Sigmoid colon (tissue), 7 donors: ENCODE data around the gene SRSF6. TPM values are rescaled to one million over a fixed set of nuclear protein-coding genes. Genes with fewer than 3 reads are reported as not detected.

ENCODE experiments used
- DNase-seq: peaks from one replicate; pipeline ENCODE4 v3.0.0-alpha.2; 2019
- H3K27ac ChIP-seq, 4 donors: fragments of 200-600 bp; sonication (generic); one replicate each; pipeline ENCODE4 v1.5.1; 2016 to 2019; ENCODE audit warnings: mild to moderate bottlenecking in 1 of 4
- H3K27me3 ChIP-seq, 3 donors: fragments of 200-600 bp; sonication (generic); one replicate each; pipeline ENCODE4 v1.5.1; 2019; ENCODE audit warnings: mild to moderate bottlenecking in 1 of 3
- H3K36me3 ChIP-seq, 4 donors: fragments of 200-600 bp; sonication (generic); one replicate each; pipeline ENCODE4 v1.5.1; 2016 to 2019
- H3K4me1 ChIP-seq, 4 donors: fragments of 200-600 bp; sonication (generic); one replicate each; pipeline ENCODE4 v1.5.1; 2017 to 2019
- H3K4me3 ChIP-seq, 4 donors: fragments of 200-600 bp; sonication (generic); one replicate each; pipeline ENCODE4 v1.5.1; 2017 to 2019; ENCODE audit warnings: mild to moderate bottlenecking in 2 of 4, moderate library complexity in 1 of 4
- H3K9me3 ChIP-seq, 4 donors: fragments of 200-600 bp in 3 of 4; sonication (generic) in 3 of 4; one replicate each; pipeline versions ENCODE4 v1.5.1 to v1.6.1; 2013 to 2019
- CTCF ChIP-seq, 4 experiments: fragments of 450-650 bp in 3 of 4; fragments of 200-600 bp in 1 of 4; IDR thresholded peaks; one replicate each; pipeline ENCODE4 v1.5.1; 2016 to 2019; ENCODE audit warnings: antibody characterized with exemption in 4 of 4, mild to moderate bottlenecking in 3 of 4, moderate library complexity in 2 of 4
- EP300 ChIP-seq, 4 donors: sonication (generic); formaldehyde crosslinking; IDR thresholded peaks; one replicate each; pipeline ENCODE4 v1.6.1; 2017; ENCODE audit warnings: antibody characterized with exemption in 4 of 4
- POLR2A ChIP-seq, 2 donors: fragments of 450-650 bp; IDR thresholded peaks; one replicate each; pipeline ENCODE4 v1.6.1; 2016; ENCODE audit warnings: antibody characterized with exemption in 2 of 2, mild to moderate bottlenecking in 2 of 2, moderate library complexity in 2 of 2
- POLR2AphosphoS5 ChIP-seq, 4 donors: sonication (generic); formaldehyde crosslinking; IDR thresholded peaks; one replicate each; pipeline ENCODE4 v1.6.1; 2017; ENCODE audit warnings: antibody characterized with exemption in 4 of 4
- whole genome bisulfite sequencing, 2 donors: extraction: QIAGEN DNeasy Blood & Tissue Kit; methylation state at CpG; one replicate each; pipeline ENCODE4 v1.1.7; 2013; 5-methylcytosine and 5-hydroxymethylcytosine counted together
- intact Hi-C: fragments of 100-400 bp; cut with DNase I; formaldehyde crosslinking; loops from one replicate; pipeline ENCODE4 v1.15.1; 2023
- polyA plus RNA-seq, 3 donors: library from polyadenylated mRNA; stranded (reverse); fragments of 200-250 nt; gene quantifications; one replicate each; pipeline ENCODE4 v1.2.3, GENCODE V29; 2013
- small RNA-seq, 3 donors: library from RNA; depleted of rRNA; stranded (forward); fragments of <200 nt; gene quantifications; one replicate each; pipeline ENCODE3, GENCODE V24; 2016
- total RNA-seq, 4 donors: library from RNA; depleted of rRNA; stranded (reverse); fragments of >200 nt; gene quantifications; one replicate each; pipeline ENCODE4 v1.1.0, GENCODE V29; 2016
- donor health status: healthy with polysubstance abuse.
- donor health status: Bipolar disorder and iron deficiency.
- donor health status: healthy.

Gene SRSF6
- total and polyA plus RNA-seq, 7 donors, result 29.6 to 78.9 (median 51.7) TPM

DNA sequence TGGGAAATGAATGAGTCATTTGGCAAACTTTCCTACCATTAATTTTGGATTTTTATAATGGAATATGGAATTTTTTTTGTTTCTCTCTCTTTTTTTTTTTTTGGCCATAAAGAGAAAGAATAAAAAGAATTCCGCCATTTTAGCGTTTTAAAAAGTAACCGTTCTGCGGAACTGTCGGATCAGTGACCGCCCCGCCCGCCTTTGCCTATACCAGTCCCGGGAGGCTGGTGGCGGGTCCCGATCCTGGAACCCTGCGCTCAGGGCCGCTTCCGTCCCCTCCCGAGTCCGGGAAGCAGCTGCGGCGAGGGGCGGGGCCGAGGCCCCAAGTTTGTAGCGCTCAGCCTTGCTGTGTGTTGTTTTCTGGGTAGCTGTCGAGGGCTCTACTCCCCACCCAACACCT, 50.4 kb downstream of the SRSF6 start:
- 2 to 3% methylated on average over 22 of the region's 22 CpGs for WGBS, 2 donors
- H3K4me1 ChIP-seq, result peaks cover 0 to 18% (median 16%) of the 10 kb centered on the region in 4 donors
- no peak for DNase-seq
- H3K27ac ChIP-seq, result no peak overlapping the region
- peak overlapping the region; percentile 44 to 61 (median 58) for H3K4me3 ChIP-seq
- H3K9me3 ChIP-seq, result no peaks in the 10 kb centered on the region
- no peaks in the 10 kb centered on the region for H3K36me3 ChIP-seq
- TF ChIP-seq CTCF (IDR thresholded peaks at IDR 0.05) (no peak), POLR2A (IDR thresholded peaks at IDR 0.05) (no peak), POLR2AphosphoS5 (IDR thresholded peaks at IDR 0.05) (no peak), EP300 (IDR thresholded peaks at IDR 0.05) (no peak)
- peaks cover 5 to 30% (median 20%) of the 10 kb centered on the region in 3 donors for H3K27me3 ChIP-seq
- intact Hi-C loops, result no loop called here

- intact Hi-C loops, result no loop called here
- Histone ChIP-seq H3K27me3 (peaks cover 5 to 30% (median 20%) of the 10 kb centered on the region in 3 donors), H3K4me1 (peaks cover 0 to 23% (median 21%) of the 10 kb centered on the region in 4 donors), H3K27ac (no peak overlapping the region), H3K9me3 (no peaks in the 10 kb centered on the region), H3K4me3 (no peak overlapping the region), H3K36me3 (no peaks in the 10 kb centered on the region)
- TF ChIP-seq EP300 (IDR thresholded peaks at IDR 0.05) (no peak), POLR2AphosphoS5 (IDR thresholded peaks at IDR 0.05) (no peak), POLR2A (IDR thresholded peaks at IDR 0.05) (no peak), CTCF (IDR thresholded peaks at IDR 0.05) (no peak)
- no peak for DNase-seq
- 85 to 91% methylated on average over 11 of the region's 11 CpGs for WGBS, 2 donors
These were observed 50.9 kb downstream of the SRSF6 start for GRCh38 chr20:43508604-43509040.

GRCh38 chr20:43511879-43512278, 54.2 kb downstream of the SRSF6 start:
- Histone ChIP-seq H3K27me3 (peaks cover 5 to 20% (median 16%) of the 10 kb centered on the region in 3 donors), H3K4me3 (no peak overlapping the region), H3K9me3 (no peaks in the 10 kb centered on the region), H3K27ac (no peak overlapping the region), H3K36me3 (no peaks in the 10 kb centered on the region), H3K4me1 (peaks cover 0 to 31% (median 23%) of the 10 kb centered on the region in 4 donors)
- WGBS, 2 donors, result 68 to 89% methylated on average over 1 of the region's 1 CpG
- TF ChIP-seq POLR2AphosphoS5 (IDR thresholded peaks at IDR 0.05) (no peak), EP300 (IDR thresholded peaks at IDR 0.05) (no peak), POLR2A (IDR thresholded peaks at IDR 0.05) (no peak), CTCF (IDR thresholded peaks at IDR 0.05) (no peak)
- DNase-seq, result no peak
- intact Hi-C loops, result no loop called here

DNA sequence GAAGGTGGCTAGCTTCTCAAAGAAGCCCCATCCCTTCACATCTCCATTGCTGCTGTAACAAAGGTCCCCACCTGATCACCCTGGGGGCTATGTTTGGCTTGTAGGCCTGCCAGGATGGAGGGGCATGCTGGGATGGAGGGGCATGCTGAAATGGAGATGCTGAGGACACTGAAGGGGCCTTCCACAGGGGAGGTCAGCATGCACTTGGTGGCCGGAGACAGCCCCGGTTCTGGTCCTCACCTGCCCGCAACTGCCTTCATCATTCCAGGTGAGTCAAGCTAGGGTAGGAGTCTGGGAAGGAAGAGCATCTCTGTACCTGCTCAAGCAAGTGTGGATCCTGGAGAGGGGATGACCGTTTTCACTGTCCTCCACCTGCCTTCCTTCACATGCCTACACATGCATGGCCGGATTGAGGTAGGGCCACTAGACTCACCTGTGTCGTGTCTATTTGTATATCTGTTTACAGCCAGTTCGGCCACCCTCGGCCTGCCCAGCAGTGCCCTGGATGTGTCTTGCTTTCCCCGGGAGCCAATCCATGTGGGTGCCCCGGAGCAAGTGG, 55.8 kb downstream of the SRSF6 start:
- no peak for DNase-seq
- WGBS, 2 donors, result 48 to 64% methylated on average over 10 of the region's 10 CpGs
- intact Hi-C loops, result loop anchor here (1.0 kb wide), 1 partner anchor 55 kb away; no protein-coding TSS in a partner anchor
- H3K27me3 ChIP-seq, result peaks cover 0 to 5% (median under 1%) of the 10 kb centered on the region in 3 donors
- peak overlapping the region; percentile 24 to 70 (median 62) for H3K4me3 ChIP-seq
- no peaks in the 10 kb centered on the region for H3K9me3 ChIP-seq
- H3K4me1 ChIP-seq, result peaks cover 0 to 16% (median 9%) of the 10 kb centered on the region in 4 donors
- peak in 1 of 2 donors; percentile 18 for TF ChIP-seq POLR2A (IDR thresholded peaks at IDR 0.05)
- no peak for TF ChIP-seq EP300 (IDR thresholded peaks at IDR 0.05)
- peak overlapping the region; percentile 67 to 79 (median 78) for H3K27ac ChIP-seq
- H3K36me3 ChIP-seq, result peaks cover 0 to 3% (median 0%) of the 10 kb centered on the region in 4 donors

Small RNA genes within 50 kb of the gene (small RNA-seq; reads per million reads assigned to genes)
- gene RF00019, result 0 reads per million in 3 donors
- gene RNU6-1251P, result 0 reads per million in 3 donors

Other genes starting within 250 kb of the SRSF6 start
- gene L3MBTL1, start 49.8 kb downstream of the SRSF6 start, total RNA-seq, result 10 to 100 TPM in 3 of 4 donors, 1 to 10 TPM in 1; 9.0 to 26.9 (median 11.8) TPM
- gene L3MBTL1, start 49.8 kb downstream of the SRSF6 start, polyA plus RNA-seq, result 1 to 10 TPM in 2 of 3 donors, under 1 TPM in 1; 0.46 to 5.0 (median 1.2) TPM
- 1 to 10 TPM in 1 of 4 donors, under 1 TPM in 2, not detected in 1; 0.66 to 8.3 (median 0.71) TPM for gene SGK2, start 101.1 kb downstream of the SRSF6 start, total RNA-seq
- gene SGK2, start 101.1 kb downstream of the SRSF6 start, polyA plus RNA-seq, result 100 to 1,000 TPM in 1 of 3 donors, 10 to 100 TPM in 2; 46.2 to 114 (median 49.2) TPM
- 10 to 100 TPM; 26.4 to 46.3 (median 29.8) TPM for gene IFT52, start 133.0 kb downstream of the SRSF6 start, total RNA-seq
- 10 to 100 TPM; 15.7 to 32.4 (median 30.7) TPM for gene IFT52, start 133.0 kb downstream of the SRSF6 start, polyA plus RNA-seq
- under 1 TPM in 1 of 4 donors, not detected in 3; 0.27 TPM for gene MYBL2, start 209.2 kb downstream of the SRSF6 start, total RNA-seq
- 10 to 100 TPM in 1 of 3 donors, 1 to 10 TPM in 2; 1.2 to 40.6 (median 6.9) TPM for gene MYBL2, start 209.2 kb downstream of the SRSF6 start, polyA plus RNA-seq